WTC11 (cell line): Measurements from ENCODE around the gene CRYGS.

ENCODE experiments used
- CTCF ChIP-seq: fragments of 200-600 bp; IDR thresholded peaks from 2 replicates; pipeline ENCODE4 v1.8.0; 2022; ENCODE audit warnings: antibody characterized with exemption
- GTF2I ChIP-seq: fragments of 250-450 bp; sonication (Bioruptor Pico); conservative IDR thresholded peaks from 2 replicates; pipeline ENCODE4 v1.4.0; 2021; ENCODE audit warnings: mild to moderate bottlenecking
- NFATC4 ChIP-seq: fragments of 250-450 bp; sonication (Bioruptor Pico); IDR thresholded peaks from 2 replicates; pipeline ENCODE4 v1.9.0; 2021; ENCODE audit warnings: mild to moderate bottlenecking
- NFYB ChIP-seq: sonication (generic); formaldehyde crosslinking; conservative IDR thresholded peaks from 2 replicates; pipeline ENCODE4 v1.8.0; 2022; ENCODE audit warnings: low read depth, missing genetic modification reagents
- SMAD3 ChIP-seq: sonication (generic); formaldehyde crosslinking; IDR thresholded peaks from 2 replicates; pipeline ENCODE4 v1.8.0; 2022; ENCODE audit warnings: missing genetic modification reagents, mild to moderate bottlenecking, borderline replicate concordance
- STAT6 ChIP-seq: sonication (generic); formaldehyde crosslinking; conservative IDR thresholded peaks from 2 replicates; pipeline ENCODE4 v1.8.1; 2023; ENCODE audit warnings: mild to moderate bottlenecking, low read depth, missing genetic modification reagents, moderate library complexity
- ZBTB43 ChIP-seq: sonication (generic); formaldehyde crosslinking; IDR thresholded peaks from 2 replicates; pipeline ENCODE4 v1.8.1; 2023; ENCODE audit warnings: mild to moderate bottlenecking, missing genetic modification reagents

- TF ChIP-seq CTCF (no peak), NFYB (CRISPR knock-in tag) (no peak), GTF2I (CRISPR knock-in tag) (no peak), STAT6 (no peak), NFATC4 (CRISPR knock-in tag) (no peak), ZBTB43 (CRISPR knock-in tag) (no peak), SMAD3 (CRISPR knock-in tag) (no peak)
Measured at GRCh38 chr3:186523434-186523833, 20.7 kb downstream of the CRYGS start.
